Neural cell (in vitro differentiated cells): Measurements from ENCODE around the gene CRYZL1. TPM values are rescaled to one million over a fixed set of nuclear protein-coding genes. Genes with fewer than 3 reads are reported as not detected.

Experiments
- H2AFZ ChIP-seq: fragments of 200-600, 300-800 bp; sonication (generic), shearing (Covaris generic); 2 replicates; pipeline ENCODE4 v1.6.0; 2014; ENCODE audit warnings: low read depth, mild to moderate bottlenecking, antibody characterized with exemption, low read length, moderate library complexity
- H3F3A ChIP-seq: fragments of 200-600 bp; shearing (Covaris generic); 2 replicates; pipeline ENCODE4 v1.6.1; 2016; ENCODE audit warnings: mild to moderate bottlenecking, moderate library complexity, mixed read lengths, antibody characterized with exemption, low read length; ENCODE audit not compliant: insufficient read depth, poor library complexity, severe bottlenecking
- H3K27ac ChIP-seq: fragments of 200-600, 300-800 bp; sonication (generic), shearing (Covaris generic); 2 replicates; pipeline ENCODE4 v1.5.1; 2014; ENCODE audit warnings: mild to moderate bottlenecking, low read length, moderate library complexity
- H3K27me3 ChIP-seq: fragments of 300-800, 200-600 bp; sonication (generic), shearing (Covaris generic); 2 replicates; pipeline ENCODE4 v1.6.0; 2014; ENCODE audit warnings: mild to moderate bottlenecking, low read depth, low read length, moderate library complexity; ENCODE audit not compliant: insufficient read depth
- H3K36me3 ChIP-seq: fragments of 300-800, 200-600 bp; sonication (generic), shearing (Covaris generic); 2 replicates; pipeline ENCODE4 v1.5.1; 2014; ENCODE audit warnings: mild to moderate bottlenecking, antibody characterized with exemption, low read length, moderate library complexity; ENCODE audit not compliant: insufficient read depth
- H3K4me2 ChIP-seq: fragments of 300-800, 200-600 bp; sonication (generic), shearing (Covaris generic); 2 replicates; pipeline ENCODE4 v1.6.0; 2014; ENCODE audit warnings: mild to moderate bottlenecking, low read length
- H3K4me3 ChIP-seq: fragments of 300-800, 200-600 bp; sonication (generic), shearing (Covaris generic); 2 replicates; pipeline ENCODE4 v1.5.1; 2014; ENCODE audit warnings: mild to moderate bottlenecking, low read length, moderate library complexity
- H3K79me2 ChIP-seq: fragments of 200-600 bp; shearing (Covaris generic); replicated peaks from 2 replicates; pipeline ENCODE4 v1.6.0; 2014; ENCODE audit warnings: mild to moderate bottlenecking, low read length, moderate library complexity; ENCODE audit not compliant: insufficient read depth
- H3K9ac ChIP-seq: fragments of 300-800, 200-600 bp; sonication (generic), shearing (Covaris generic); 2 replicates; pipeline ENCODE4 v1.6.1; 2016; ENCODE audit warnings: mild to moderate bottlenecking, low read length, mixed read lengths
- H3K9me2 ChIP-seq: fragments of 200-600 bp; shearing (Covaris generic); 2 replicates; pipeline ENCODE4 v1.6.1; 2016; ENCODE audit warnings: mild to moderate bottlenecking, low read length, mixed read lengths; ENCODE audit not compliant: insufficient read depth
- H3K9me3 ChIP-seq: fragments of 200-600, 300-800 bp; sonication (generic), shearing (Covaris generic); 2 replicates; pipeline ENCODE4 v1.6.1; 2016; ENCODE audit warnings: mild to moderate bottlenecking, mixed run types, low read length, moderate library complexity, mixed read lengths
- H4K20me1 ChIP-seq: fragments of 200-600 bp; shearing (Covaris generic); 2 replicates; pipeline ENCODE4 v1.6.1; 2016; ENCODE audit warnings: mild to moderate bottlenecking, mixed run types; ENCODE audit not compliant: insufficient read depth
- EP300 ChIP-seq: fragments of 450-650 bp; conservative IDR thresholded peaks from 2 replicates; pipeline ENCODE4 v1.6.1; 2014; ENCODE audit warnings: antibody characterized with exemption, mild to moderate bottlenecking, moderate library complexity; ENCODE audit not compliant: poor library complexity, severe bottlenecking
- EZH2 ChIP-seq: fragments of 200-600, 300-800 bp; shearing (Covaris generic), sonication (generic); IDR thresholded peaks from 2 replicates; pipeline ENCODE4 v1.6.1; 2014; ENCODE audit warnings: antibody characterized with exemption, low read length, borderline replicate concordance, mild to moderate bottlenecking; ENCODE audit not compliant: insufficient read depth, poor library complexity, severe bottlenecking
- MXI1 ChIP-seq: fragments of 450-650 bp; conservative IDR thresholded peaks from 2 replicates; pipeline ENCODE4 v1.6.1; 2014; ENCODE audit warnings: antibody characterized with exemption, mild to moderate bottlenecking; ENCODE audit not compliant: poor library complexity, severe bottlenecking
- POLR2AphosphoS5 ChIP-seq: IDR thresholded peaks from 2 replicates; pipeline ENCODE4 v1.6.1; 2012
- RAD21 ChIP-seq: fragments of 450-650 bp; conservative IDR thresholded peaks from 2 replicates; pipeline ENCODE4 v1.6.1; 2014; ENCODE audit warnings: antibody characterized with exemption, mild to moderate bottlenecking, moderate library complexity
- REST ChIP-seq: IDR thresholded peaks from 2 replicates; pipeline ENCODE4 v1.6.1; 2012; ENCODE audit warnings: borderline replicate concordance
- SMC3 ChIP-seq: fragments of 450-650 bp; conservative IDR thresholded peaks from 2 replicates; pipeline ENCODE4 v1.6.1; 2014; ENCODE audit warnings: antibody characterized with exemption, mild to moderate bottlenecking, moderate library complexity; ENCODE audit not compliant: poor library complexity
- TAF1 ChIP-seq: IDR thresholded peaks from 2 replicates; pipeline ENCODE4 v1.6.1; 2012; ENCODE audit warnings: low read depth
- polyA plus RNA-seq: library from polyadenylated mRNA; depleted of rRNA; stranded (reverse); fragments of >200 nt; gene quantifications from 2 replicates; pipeline ENCODE4 v1.2.3, GENCODE V29; 2014
- TF ChIP-seq, protein P1 (sequence below): fragments of 450-650 bp; IDR thresholded peaks from 2 replicates; pipeline ENCODE4 v1.5.1; 2014; ENCODE audit warnings: antibody characterized with exemption, mild to moderate bottlenecking, moderate library complexity; ENCODE audit not compliant: poor library complexity, severe bottlenecking

Gene CRYZL1
- polyA plus RNA-seq, 1 donor from 2014 or later = 54.3 TPM

DNA sequence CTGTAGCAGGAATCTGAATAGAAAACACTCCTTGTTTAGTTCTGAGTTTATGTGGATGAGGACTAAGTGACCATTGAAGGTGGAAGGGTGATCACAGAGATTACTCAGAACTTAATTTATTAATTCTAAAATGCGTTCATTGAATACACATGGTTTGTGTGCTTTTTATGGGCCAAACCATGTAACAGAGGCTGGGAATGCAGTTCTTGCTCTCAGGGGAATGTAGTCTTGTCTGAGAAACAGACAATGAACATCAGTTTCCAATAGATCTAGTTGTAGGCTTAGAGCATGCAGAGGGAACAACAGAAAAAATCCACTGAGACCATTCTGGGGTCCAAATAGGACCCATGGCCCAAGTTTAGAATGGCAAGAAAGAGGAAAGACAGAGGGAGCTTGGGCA lies 46.8 kb upstream of the CRYZL1 start:
- H3K9me3 ChIP-seq = no peaks in the 10 kb centered on the region
- H4K20me1 ChIP-seq = no peaks in the 10 kb centered on the region
- H3K9me2 ChIP-seq = no peaks in the 10 kb centered on the region
- no peaks in the 10 kb centered on the region for H3K36me3 ChIP-seq
- H3K79me2 ChIP-seq = peaks cover 45% of the 10 kb centered on the region
- H3K4me3 ChIP-seq = no peak overlapping the region
- TF ChIP-seq MXI1 = no peak
- no peak for TF ChIP-seq TAF1
- no peak for TF ChIP-seq EZH2
- TF ChIP-seq EP300 = no peak
- no peak for TF ChIP-seq REST
- no peak for TF ChIP-seq SMC3
- TF ChIP-seq, protein P1, sequence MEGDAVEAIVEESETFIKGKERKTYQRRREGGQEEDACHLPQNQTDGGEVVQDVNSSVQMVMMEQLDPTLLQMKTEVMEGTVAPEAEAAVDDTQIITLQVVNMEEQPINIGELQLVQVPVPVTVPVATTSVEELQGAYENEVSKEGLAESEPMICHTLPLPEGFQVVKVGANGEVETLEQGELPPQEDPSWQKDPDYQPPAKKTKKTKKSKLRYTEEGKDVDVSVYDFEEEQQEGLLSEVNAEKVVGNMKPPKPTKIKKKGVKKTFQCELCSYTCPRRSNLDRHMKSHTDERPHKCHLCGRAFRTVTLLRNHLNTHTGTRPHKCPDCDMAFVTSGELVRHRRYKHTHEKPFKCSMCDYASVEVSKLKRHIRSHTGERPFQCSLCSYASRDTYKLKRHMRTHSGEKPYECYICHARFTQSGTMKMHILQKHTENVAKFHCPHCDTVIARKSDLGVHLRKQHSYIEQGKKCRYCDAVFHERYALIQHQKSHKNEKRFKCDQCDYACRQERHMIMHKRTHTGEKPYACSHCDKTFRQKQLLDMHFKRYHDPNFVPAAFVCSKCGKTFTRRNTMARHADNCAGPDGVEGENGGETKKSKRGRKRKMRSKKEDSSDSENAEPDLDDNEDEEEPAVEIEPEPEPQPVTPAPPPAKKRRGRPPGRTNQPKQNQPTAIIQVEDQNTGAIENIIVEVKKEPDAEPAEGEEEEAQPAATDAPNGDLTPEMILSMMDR = no peak
- H2AFZ ChIP-seq = no peak overlapping the region
- no peak overlapping the region for H3K9ac ChIP-seq
- no peaks in the 10 kb centered on the region for H3F3A ChIP-seq
- no peak overlapping the region for H3K27ac ChIP-seq
- no peaks in the 10 kb centered on the region for H3K27me3 ChIP-seq
- H3K4me2 ChIP-seq = no peak overlapping the region

DNA sequence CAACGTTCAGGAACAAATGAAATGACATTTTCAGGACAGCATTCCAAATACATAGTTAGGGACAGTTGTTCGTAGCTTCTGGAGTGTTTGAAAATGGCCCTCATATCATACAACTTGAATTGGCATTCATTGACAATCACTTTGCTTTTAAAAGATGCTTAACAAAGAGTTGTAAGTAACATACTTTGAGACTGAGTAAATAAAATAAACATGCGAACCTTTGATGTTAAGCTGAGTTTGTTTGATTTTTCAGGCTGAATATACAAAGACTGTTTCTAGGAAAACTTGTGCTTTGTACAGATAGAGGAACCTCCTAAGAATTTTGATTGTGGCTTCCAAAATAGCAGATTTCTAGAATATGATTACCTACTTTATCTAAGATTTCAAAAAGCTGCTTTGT lies 46.1 kb upstream of the CRYZL1 start:
- no peak overlapping the region for H3K4me3 ChIP-seq
- no peak overlapping the region for H3K27ac ChIP-seq
- H4K20me1 ChIP-seq = no peaks in the 10 kb centered on the region

More for the DNA sequence above, 46.1 kb upstream of the CRYZL1 start:
- Histone ChIP-seq H3K79me2 (peaks cover 45% of the 10 kb centered on the region), H3K9me2 (no peaks in the 10 kb centered on the region), H3F3A (no peaks in the 10 kb centered on the region), H3K4me2 (no peak overlapping the region), H3K9me3 (no peaks in the 10 kb centered on the region), H3K9ac (no peak overlapping the region), H3K27me3 (no peaks in the 10 kb centered on the region), H2AFZ (no peak overlapping the region), H3K36me3 (no peaks in the 10 kb centered on the region)
- no peak for TF ChIP-seq SMC3
- TF ChIP-seq EZH2 = no peak
- no peak for TF ChIP-seq TAF1
- no peak for TF ChIP-seq EP300
- no peak for TF ChIP-seq POLR2AphosphoS5
- TF ChIP-seq, protein P1 = no peak
- no peak for TF ChIP-seq RAD21
- TF ChIP-seq MXI1 = no peak
- TF ChIP-seq REST = no peak
